MV-4-11 (cell line): Measurements from ENCODE around the gene TRMT11.
"Not testable (repeated sequence)": the region's sequence is repeated elsewhere in the genome, so short reads cannot be mapped to it uniquely, and the experiment has no call there.

Source experiments
- DNase-seq: peaks from one replicate; lab custom pipeline; 2025; lab: John Stamatoyannopoulos, UW

The TRMT11 gene

GRCh38 chr6:125986301-125987025 lies at the start of gene TRMT11:
Gene TRMT11 (plus strand): TSS chr6:125986540. CDS start chr6:125986551, 11 bp downstream.
- peak; percentile 80 for DNase-seq

DNA sequence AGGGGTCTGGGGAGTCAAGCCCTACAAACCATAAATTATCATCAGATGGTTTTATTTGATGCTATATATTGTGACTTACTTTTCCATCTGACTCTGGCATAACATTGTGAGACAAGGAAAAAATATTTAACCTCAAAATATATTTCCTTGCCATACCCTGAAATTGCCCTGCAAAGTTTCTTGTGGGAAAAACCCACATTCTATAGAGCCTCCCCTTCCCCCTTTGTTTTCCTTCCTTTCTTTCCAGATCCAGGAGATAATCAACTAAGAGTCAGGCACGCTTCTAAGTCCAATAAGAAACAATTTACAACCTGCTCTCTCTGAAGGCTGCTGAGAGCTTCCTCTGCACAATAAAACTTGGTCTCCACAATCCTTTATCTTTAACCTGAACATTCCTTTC lies 47.3 kb upstream of the TRMT11 start:
- no peak for DNase-seq

DNA sequence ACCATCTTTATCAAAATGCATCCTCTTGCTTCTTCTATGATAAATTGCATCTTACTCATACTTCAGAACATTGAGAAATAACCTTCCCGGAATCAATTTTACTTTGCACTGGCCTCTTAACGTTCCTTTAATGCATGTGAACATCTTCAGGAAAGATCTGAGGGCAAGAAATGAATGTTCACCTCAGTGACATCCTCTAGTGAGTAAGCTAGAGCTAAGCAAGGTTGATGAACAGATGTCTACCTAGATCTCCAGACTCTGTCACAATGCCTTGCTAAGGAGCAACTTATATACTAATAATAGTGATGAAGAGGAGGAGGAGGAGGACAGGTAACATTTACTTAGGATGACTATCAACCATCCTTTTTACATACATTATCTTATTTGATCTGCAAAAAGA lies 46.5 kb upstream of the TRMT11 start:
- DNase-seq = no peak

GRCh38 chr6:125940247-125941041 lies 45.9 kb upstream of the TRMT11 start:
- no peak for DNase-seq

GRCh38 chr6:125942672-125943527 lies 43.4 kb upstream of the TRMT11 start:
- no peak for DNase-seq

GRCh38 chr6:125943528-125944433 lies 42.6 kb upstream of the TRMT11 start:
- no peak for DNase-seq

- peak; percentile 81 for DNase-seq
Measured at GRCh38 chr6:125944434-125944816, 41.9 kb upstream of the TRMT11 start.

DNA sequence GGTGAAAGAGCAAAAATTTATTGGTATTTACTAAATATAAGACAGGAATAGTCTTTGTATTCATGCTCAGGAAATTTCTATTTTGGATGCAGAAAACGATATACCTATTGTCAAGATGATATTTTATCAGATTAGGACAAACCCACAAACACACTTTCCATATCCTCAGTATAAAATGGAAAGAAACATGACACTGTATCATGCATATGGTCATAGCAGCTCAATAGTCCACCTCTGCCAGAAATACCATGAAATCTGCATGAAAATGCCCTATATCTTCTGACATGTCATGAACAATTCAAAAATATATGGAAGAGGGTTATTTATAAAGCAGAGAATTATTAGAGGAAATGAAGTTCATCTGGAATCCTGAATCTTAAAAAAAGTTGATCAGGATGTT lies 41.4 kb upstream of the TRMT11 start:
- DNase-seq = no peak

- DNase-seq = no peak
Measured at GRCh38 chr6:125945378-125946141, 40.8 kb upstream of the TRMT11 start.

DNA sequence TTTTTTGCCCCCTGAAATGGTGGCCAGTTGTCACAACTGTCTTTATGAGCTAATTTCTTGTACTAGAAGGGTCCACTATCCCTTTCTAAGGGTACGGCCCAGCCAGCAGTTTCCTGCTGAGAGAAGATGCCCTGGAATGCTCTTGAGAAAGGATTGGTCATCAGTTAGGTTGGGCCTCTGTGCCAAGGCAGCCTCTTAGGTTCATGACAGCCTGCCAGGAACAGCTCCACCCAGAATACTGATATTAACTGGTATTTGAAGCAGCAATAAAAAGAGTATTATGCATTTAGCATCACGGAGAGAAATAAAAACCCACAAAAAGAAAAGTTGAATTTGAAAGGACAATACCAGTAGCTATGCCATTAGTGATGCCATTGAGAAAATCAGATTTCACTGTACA lies 38.7 kb upstream of the TRMT11 start:
- DNase-seq = no peak

GRCh38 chr6:125948455-125948854 lies 37.9 kb upstream of the TRMT11 start:
- peak; percentile 31 for DNase-seq

DNA sequence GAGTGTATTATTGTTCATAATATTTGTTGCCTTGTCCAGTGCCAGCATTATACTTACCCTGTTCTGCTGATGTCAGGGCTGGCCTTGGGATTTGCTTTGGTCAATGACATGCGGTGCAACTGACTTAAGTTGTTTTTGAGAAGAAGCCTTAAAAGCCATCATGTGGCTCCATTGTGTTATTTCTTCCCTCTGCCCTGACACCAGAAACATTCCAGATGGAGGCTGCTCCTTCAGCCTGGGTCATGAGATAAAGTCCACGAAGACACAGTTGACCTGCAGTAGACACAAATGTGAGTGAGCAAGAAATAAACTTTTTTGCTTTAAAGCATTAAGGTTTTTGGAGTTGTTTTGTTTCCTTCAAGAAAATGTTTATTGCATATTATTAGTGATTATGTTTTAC lies 37.3 kb upstream of the TRMT11 start:
- DNase-seq = no peak

DNA sequence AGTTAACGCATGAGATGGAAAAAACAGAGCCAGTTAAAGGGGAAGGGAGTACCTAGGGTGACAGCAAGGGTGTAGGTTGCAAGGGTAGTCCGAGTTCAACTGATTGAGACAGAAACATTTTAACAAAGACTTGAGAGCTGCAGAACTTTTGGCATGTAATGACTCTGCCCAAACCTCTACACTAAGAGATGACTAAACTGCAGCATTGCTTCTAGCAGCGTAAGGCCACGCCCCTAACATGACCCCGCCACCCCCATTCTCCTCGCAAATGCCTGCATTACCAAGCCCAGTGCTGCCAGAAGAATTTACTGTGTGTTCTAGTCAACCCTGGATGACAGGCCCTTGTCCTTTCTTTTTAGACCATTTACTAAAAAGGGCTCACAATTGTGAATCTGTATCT lies 36.0 kb upstream of the TRMT11 start:
- DNase-seq = no peak

GRCh38 chr6:125950716-125951115 lies 35.6 kb upstream of the TRMT11 start:
- not testable (repeated sequence) for DNase-seq

DNA sequence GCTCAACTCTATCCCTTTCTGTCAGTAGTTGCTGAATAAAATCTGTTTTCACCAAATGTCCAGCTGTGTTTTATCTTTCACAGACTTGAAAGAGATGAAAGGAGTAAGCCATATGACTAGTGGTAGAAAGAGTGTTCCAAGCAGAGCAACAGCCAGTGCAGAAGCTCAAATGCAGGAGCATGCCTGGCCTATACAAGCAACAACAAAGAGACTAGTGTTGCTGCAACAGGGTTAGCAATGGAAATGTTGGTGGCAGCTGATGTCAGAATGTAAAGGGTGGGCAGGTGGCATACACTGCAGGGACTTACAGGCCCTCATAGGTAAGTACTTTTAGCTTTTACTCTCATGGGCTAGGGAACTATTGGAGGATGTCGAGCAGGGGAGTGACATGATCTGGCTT lies 35.0 kb upstream of the TRMT11 start:
- no peak for DNase-seq

- peak; percentile 29 for DNase-seq
Measured at GRCh38 chr6:125952764-125953501, 33.4 kb upstream of the TRMT11 start.

DNA sequence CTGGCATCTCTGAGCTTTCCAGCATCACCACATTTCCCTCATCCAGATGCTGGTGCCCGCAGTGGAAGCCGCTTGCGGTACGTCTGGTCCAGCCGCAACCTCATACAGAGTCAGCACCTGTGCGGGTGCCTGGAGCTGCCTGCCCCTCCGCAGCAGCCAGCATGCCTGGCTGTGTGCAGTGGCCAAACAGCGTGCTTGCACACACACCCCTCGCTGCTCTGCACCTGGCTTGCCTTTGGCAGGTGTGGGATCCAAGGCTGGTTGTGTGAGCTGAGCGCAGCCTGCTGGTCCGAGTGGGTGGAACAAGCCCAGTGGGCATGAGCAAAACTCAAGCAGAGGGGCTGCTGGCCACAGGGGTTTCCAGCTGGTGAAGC lies 32.9 kb upstream of the TRMT11 start:
- no peak for DNase-seq

- DNase-seq = no peak
Measured at GRCh38 chr6:125954735-125955339, 31.5 kb upstream of the TRMT11 start.

DNA sequence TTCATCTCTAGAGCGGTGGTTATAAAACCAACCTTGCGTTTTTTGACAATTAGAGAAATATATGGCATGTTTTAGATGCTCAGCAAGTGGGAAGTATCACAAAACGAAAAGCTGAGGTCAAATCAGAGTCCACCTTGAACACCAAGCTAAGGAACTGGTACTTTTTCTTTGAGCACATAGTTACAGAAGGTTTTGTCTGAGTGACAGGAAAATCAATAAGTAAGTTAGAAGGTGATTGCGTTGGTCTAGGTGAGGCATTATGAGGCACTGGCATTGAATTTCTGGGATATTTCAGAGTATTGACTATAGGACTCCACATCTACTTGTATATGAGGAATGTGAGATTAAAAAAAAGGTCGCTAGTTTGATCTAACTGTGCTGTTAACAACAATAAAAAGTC lies 30.4 kb upstream of the TRMT11 start:
- no peak for DNase-seq
